ENCODE data around the gene LIG1.
A peak's percentile ranks its signal among the peaks of the same experiment; 100 is the strongest.

The LIG1 gene

DNA sequence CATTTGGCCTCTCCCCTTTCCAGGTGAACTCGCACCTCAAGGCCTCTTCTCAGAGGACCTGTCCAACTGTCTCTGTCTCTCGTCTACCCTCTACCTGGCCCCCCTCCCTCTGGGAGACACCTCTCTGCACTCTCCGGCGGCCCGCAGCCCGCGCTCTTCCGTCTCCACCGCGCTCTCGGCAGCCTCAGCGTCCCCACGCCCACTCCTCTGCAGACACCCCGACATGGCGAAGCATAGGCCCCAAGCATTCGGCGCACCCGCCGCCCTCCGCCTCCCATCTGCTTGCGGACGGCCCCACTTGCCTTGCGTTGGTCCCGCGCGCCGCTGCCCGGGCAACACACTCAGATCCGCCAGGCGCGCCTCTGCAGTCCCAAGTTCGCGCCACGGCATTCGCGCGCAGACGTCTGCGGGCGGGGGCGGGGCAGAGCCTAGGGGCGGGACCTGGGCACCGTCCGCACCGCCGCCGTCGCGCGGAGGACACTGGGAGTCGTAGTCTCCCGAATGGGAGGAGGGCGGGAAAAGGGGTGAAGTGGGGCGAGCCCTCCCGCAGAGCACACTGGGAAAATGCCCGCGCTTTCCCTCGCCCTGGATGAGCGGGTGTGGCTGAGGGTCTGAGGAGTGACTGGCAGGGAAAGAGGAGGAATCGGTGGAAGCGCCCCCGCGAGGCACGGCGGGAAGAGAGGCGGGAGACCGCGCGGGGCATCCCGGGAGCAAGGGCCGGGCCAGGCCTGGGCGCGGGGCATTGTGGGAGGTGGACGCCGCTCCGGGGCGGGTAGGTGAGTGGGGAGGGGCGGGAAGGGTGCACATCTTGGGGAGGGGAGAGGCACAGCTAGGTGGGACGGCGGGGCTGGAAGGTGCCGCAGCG lies at the start of gene LIG1, which contains the start of gene ZSWIM9:
Gene LIG1, minus strand, starts transcription at position 406 of the 865 bp plus-strand sequence. CDS start 4,778 bp downstream, outside the sequence.
Gene ZSWIM9, plus strand, starts transcription at position 742 of the 865 bp plus-strand sequence. CDS start 1,123 bp downstream, outside the sequence.
- DNase-seq (ENCODE audit: low read depth in 2 of 2) = peak; percentile 86 to 88

DNA sequence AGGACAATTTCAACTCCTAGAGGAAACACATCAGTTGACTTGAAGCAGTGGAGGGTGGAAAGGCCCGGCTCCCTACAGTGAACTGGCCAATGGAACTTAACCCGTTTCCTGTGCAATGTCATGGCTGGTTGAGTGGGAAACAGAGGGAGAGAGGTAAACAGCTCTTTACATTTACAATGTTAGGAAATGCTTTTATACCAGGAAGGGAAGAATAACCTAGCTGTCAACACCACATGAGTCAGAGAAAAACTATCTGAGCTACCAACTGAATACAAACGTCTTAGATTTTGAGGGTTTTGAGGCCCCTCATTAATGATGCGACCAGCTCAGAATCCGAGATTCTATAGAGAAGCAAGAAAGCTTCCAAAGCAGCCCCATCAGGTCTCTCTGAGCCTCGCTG lies 48.9 kb upstream of the LIG1 start:
- DNase-seq (ENCODE audit: low read depth in 2 of 2) = no peak

DNA sequence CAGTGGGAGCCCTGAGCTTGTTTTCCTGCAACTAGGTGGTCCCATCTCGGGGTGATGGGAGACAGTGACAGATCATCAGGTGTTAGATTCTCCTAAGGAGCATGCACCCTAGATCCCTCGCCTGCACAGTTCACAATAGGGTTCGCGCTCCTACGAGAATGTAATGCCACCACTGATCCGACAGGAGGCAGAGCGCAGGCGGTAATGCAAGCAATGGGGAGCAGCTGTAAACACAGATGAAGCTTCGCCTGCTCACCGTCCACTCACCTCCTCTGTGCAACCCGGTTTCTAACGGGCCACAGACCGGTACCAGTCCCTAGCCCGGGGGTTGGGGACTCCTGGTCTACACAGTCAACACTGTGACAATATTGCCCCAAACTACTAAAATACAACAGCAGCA lies 46.8 kb upstream of the LIG1 start:
- no peak for DNase-seq (ENCODE audit: low read depth in 2 of 2)

DNA sequence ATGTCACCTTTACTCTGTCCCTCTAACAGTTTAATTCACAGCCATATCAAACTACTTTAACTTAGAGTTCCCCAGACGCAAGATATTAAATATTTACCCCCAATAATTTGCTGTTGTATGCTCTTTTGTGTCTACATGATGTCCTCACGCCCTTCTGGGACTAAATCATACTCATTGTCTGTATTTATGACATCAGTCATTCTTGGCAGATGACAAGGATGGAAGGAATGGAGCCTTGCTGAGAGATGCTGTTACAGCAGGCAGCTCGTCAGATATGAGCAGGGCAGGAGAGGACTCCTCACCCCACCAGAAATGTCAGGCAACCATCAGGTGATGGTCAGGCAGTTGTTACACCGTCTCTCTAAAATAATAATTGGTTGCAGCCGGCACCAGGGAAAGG lies 43.8 kb upstream of the LIG1 start:
- DNase-seq (ENCODE audit: low read depth in 2 of 2) = no peak

DNA sequence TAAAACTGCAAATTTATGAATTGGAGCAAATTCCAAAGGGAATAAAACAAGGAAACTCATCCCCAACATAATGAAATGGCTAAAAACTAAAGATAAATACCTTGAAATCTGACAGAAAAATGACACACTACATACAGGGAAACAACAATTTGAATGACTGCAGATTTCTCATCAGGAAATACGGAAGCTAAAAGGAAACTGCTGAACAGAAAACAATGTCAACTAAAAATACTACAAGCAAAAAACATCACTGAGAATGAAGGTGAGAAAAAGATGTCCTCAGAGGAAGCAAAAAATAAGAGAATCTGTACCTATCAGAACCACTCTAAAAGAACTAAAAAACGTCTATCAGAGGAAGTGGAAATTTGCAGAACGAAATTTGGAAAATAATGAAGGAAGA lies 39.9 kb upstream of the LIG1 start:
- no peak for DNase-seq (ENCODE audit: low read depth in 2 of 2)

DNA sequence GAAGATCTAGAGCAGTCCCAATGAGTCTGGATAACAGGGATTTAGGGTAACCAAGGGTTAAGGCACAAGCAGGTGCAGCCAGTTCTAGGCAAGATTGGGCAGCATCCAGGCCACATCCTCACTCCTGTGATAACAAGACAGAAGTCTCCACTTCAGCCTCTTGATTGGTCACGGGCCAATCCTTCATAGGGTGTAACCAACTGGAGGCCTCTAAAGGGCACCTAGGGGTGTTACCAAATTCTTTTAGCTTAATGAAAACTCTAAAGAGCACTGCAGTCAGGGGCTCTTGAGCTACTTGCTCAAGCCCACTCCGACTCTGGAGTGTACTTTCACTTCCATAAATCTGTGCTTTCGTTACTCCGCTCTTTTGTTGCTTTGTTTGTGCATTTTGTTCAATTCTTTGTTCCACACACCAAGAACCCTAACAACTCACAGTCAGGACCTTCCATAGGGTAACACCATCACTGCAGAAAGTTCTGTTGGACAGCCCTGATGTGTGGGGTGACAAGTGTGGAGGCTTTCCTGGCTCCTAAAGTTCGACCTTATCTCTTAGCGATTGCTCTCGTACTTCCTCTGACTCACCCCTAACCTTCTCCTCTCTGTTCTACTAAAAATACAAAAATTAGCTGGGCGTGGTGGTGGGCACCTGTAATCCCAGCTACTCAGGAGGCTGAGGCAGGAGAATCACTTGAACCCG lies 36.4 kb upstream of the LIG1 start:
- no peak for DNase-seq (ENCODE audit: low read depth in 2 of 2)

DNA sequence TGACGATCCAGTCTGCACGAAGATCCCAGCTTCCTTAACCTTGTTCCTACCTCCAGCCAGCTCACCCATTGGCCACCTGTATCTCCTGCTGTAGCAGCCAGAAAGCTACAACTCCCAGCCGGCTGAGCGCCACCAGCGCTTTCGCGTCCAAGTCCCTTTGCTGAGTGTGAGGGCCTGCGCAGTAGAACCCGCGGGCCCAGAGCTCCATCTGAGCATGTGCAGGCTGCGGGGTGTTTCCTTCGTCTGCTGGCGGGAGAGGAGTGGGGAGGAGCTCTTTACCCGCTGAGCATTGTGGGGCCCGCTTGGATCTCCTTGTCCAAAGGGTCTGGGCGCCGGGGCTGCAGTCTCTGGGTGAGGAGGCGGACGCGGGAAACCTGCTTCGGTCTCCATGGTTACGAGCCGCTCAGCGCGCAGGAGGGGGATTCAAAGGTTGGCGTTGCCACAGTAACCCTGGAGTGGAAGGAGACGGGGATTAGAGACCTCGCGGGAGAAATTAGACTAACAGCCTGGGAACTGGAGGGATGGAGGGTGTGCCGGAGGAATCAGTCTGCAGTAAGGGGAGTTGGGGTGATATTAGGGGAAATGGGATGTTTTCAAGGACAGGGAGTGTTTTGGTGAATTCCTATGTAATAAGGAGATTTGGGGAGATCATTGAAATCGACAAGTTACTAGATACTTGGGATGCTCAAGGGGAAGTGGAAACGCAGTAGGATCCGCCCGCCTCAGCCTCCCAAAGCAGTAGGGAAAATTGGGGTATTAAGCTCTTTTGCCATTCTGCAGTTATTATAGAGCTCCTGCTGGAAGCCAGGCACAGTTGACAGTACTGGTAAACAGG lies 33.9 kb upstream of the LIG1 start:
- DNase-seq (ENCODE audit: low read depth in 2 of 2) = peak; percentile 89 to 91

DNA sequence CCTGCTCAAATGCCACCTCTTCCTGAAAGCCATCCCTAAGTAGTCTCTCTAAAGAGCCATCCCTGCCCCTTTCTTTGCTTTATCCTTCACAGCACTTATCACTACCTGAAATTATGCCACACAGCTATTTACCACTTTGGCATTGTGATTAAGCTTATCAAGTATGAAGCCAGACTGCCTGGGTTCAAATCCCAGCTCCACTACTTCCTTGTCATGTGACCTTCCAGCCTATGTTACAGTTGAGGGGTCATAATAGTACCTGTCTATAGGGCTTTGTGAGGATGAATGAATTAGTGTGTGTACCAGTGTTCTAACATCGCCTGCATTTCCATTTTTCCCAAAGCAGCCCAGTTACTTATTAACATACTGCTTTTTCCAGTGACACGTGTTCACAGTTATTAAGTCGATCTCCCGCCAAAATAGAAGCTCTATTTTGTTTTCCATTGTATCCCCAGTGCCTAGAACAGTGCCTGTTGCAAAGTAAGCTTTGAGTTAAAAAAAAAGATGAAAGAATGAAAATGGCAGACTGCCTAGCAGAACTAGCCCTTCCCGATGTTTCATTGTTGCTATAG lies 33.2 kb upstream of the LIG1 start:
- DNase-seq (ENCODE audit: low read depth in 2 of 2) = no peak

DNA sequence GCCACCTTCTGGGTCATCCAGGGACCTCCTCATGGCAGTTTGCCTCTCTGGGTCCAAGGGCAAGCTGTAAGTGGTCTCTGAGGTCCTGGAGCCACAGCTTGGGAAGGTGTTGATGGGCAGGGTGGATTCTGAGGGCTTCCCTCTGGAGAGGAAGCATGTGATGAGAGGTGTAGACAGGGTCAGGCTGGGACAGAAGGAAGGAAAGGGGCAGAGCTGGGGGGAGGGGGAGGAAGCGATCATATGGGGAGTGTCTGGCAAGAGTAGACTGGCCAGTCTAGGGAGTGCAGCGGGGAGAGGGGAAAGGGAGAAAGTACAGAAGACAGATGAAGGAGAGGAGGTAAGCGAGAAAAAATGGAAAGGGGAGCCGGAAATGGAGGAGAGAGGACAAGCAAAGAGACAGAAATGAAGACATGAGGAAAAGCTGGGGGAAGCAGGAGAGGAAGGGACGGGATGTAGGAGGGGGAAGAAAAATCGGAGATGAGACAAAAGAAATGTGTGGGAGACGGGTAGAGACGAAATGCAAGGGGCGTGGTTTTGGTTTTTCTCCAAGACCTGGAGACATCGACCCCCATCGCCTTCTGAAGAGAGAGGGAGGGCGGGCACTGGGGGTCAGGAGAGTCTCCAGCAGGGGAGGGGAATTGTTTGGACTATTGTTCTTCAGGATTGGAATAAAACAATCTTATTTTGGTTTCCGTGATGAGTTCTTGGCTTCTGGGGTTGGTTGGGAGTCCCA lies 27.0 kb upstream of the LIG1 start:
- DNase-seq (ENCODE audit: low read depth in 2 of 2) = no peak

DNA sequence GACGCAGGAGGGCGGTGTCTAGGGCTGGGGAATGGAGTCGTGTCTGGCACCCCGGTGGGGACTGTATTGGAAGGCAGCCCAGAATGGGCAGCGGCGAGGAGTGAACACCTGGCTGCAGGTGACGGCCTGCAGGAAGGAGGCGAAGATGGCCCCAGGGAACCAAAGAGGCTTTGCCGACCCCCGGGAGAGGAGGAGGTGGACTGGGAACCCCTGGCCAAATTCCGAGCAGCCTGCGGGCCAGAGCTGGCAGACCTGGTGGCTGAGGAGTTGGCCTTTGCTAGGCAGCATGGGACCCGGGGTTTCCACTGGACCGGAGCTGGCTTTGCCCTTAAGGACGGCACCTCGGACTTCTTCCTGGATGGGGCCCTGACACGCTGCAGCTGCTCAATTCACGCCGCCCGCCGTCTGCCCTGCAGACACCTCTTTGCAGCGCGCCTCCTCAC lies 26.2 kb upstream of the LIG1 start:
- no peak for DNase-seq (ENCODE audit: low read depth in 2 of 2)

DNA sequence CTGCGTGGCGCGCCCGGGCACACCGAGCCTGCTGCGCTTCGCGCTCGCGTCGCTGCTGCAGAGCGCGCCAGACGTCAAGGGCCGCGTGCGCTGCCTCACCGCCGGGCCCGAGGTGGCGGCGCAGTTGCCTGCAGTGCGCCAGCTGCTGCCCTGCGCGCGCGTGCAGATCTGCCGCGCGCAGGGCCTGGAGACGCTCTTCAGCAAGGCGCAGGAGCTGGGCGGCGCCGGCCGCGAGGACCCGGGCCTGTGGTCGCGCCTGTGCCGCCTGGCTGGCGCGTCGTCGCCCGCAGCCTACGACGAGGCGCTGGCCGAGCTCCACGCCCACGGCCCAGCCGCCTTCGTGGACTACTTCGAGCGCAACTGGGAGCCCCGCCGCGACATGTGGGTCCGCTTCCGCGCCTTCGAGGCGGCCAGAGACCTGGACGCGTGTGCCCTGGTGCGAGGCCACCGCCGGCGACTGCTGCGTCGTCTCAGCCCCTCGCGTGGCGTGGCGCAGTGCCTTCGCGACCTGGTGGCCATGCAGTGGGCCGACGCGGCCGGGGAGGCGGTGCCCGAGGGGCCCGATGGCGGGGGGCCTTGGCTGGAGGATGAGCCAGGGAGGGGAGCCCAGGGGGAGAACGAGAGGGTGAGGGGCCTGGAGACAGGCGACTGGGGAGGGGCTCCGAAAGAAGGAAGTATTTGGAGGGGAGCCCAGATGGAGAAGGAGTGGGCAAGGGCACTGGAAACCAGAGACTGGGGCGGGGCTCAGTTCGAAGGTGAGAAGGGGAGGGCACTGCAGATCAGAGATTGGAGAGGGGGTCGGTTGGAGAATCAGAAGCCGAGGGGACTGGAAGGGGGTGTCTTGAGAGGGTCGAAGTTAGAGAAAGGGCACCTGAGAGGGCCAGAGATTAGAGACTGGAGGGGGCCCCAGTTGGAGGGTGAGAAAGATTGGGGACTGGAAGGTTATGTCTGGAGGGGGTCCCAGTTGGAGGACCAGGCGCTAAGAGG lies 25.0 kb upstream of the LIG1 start:
- DNase-seq (ENCODE audit: low read depth in 2 of 2) = no peak

DNA sequence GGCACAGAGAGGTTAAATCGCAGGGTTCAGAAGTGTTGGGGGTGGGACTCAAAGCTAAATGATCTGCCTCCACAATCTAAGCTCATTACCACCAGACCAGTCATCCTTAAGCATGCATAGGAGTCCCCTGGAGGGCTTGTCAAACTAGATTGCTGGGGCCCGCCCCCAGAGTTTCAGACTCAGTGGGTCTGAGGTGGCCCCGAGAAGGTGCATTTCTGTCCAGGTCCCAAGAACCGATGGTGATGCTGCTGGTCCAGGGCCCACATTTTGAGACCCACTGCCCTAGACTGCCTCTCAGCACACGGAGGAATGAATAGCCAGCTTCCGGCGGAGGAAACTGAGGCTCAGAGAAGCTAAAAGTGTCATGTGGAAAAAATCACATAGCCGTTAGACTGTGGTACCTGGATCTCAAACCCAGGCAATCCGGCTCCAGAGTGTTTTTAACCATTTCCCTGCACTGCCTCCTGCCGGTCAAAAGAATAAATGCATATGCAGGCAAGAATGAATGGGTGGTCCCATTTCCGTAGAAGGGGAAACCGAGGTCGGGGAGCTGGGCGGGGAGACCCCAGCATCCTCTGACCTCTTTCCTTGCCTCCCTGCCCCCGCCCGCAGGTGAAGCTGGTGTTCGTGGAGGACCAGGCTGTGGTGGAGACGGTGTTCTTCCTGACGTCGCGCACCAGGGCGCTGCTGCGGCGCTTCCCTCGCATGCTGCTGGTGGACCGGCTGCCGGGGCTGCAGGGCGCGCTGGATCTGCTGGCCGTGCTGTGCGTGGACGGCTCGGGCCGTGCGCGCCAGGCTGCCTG lies 24.1 kb upstream of the LIG1 start:
- no peak for DNase-seq (ENCODE audit: low read depth in 2 of 2)

DNA sequence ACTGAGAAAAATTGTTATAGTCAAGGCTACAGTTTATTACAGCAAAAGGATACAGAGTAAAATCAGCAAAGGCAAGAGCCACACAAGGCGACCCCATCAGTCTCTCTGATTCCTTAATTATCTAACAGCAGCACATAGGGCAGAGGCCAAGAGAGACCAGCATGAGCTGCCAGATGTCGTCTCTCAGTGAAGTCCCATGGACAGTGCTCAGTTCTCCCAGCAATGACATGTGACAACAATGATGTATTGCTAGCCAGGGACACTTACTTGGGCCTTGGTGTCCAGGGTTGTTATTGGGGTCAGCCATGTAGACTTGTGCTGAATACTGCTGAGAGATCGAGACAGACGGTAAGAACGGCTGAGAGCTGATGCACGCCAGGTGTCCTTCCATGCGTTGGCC lies 22.6 kb upstream of the LIG1 start:
- DNase-seq (ENCODE audit: low read depth in 2 of 2) = no peak

DNA sequence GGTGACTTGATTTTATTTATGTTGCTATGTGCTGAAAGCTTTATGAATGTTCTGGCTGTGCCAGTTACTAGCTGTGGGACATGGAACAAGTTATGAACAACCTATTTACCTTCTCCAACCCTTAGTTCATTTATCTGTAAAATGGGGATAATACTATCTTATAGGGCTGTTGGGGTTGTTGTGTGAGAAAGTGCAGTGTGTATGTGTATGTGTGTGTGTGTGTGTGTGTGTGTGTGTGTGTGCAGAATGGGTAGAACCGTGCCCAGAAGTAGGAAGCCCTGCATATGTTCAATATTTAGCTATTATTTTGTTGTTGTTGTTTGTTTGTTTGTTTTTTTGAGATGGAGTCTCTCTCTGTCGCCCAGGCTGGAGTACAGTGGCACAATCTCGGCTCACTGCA lies 20.7 kb upstream of the LIG1 start:
- no peak for DNase-seq (ENCODE audit: low read depth in 2 of 2)

DNA sequence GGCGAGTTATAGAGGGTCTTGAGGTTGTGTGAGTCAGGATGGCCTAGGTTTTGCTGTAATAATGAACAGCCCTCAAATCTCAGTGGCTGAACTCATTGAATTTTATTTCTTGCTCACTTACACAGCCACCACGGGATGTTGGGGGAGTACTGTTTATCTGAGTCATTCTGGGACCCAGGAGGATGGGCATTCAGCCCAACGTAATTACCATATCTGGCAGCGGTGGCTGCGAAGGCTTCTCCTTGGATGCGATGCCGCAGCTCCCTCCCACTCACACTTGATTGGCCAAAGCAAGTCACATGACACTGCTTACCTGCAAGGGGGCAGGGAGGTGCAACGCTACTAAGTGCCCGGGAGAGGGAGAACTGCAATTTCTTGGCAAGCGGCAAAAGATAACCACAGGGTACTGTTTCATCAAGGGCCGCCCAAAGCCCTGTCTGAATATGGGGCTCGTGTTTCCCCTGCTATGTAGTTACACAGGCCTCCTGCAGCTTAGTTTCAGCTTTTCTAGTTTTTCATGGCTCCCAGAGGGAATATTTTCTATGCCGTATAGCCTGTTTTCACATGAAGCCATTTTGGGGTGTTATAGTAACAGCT lies 20.2 kb upstream of the LIG1 start:
- DNase-seq (ENCODE audit: low read depth in 2 of 2) = peak; percentile 16 to 42

DNA sequence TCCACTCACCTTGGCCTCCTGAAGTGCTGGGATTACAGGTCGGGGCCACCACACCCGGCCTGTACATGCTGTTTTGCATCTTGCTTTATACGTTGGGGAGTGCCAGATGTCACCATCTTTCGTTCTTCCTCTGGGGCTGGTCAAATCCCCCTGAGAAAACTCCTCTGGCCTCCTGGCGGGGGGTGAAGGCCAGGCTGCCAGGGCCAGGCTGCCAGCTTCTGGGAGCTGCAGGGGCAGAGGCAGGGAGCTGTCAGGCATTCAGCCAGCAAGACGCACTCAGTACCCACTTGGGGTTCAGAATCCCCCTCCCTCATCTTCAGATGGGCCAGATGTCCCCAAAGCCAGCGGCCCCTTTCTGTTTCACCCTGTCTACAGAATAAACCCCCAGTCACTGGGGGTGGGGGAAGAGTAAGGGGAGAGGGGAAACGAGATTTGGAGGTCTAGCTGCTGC lies 16.4 kb upstream of the LIG1 start:
- no peak for DNase-seq (ENCODE audit: low read depth in 2 of 2)

DNA sequence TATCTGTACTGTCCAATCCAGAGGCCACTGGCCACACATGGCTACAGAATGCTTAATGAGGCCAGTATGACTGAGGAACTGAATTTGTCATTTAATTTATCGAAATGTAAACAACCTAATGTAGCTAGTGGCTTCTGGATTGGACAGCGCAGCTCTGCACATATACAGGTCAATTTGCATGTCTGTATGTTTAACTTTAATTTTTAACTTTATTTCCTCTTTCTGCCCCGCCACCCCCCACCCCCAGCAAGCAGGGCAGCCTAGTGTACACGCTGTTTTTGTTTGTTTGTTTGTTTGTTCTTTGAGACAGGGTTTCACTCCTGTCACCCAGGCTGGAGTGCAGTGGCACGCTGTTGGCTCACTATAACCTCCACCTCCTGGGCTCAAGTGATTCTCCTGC lies 15.9 kb upstream of the LIG1 start:
- DNase-seq (ENCODE audit: low read depth in 2 of 2) = no peak

DNA sequence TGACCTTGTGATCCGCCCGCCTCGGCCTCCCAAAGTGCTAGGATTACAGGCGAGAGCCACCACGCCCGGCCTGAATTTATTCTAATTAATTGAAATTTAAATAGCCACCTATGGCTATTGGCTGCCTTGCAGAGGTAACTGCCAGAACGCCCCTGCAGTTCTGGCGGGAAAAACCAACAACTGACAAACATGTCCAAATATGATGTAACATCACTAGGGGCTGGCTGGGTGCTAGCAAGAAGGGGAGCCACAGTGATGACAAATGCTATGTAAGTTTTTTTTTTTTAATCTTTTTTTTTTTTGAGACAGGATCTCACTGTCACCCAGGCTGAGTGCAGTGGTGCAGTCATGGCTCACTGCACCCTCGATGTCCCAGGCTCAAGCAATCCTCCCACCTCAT lies 13.2 kb upstream of the LIG1 start:
- DNase-seq (ENCODE audit: low read depth in 2 of 2) = no peak
